ENCODE measurements around the gene SEPTIN10. TPM values are rescaled to one million over a fixed set of nuclear protein-coding genes. Genes with fewer than 3 reads are reported as not detected.

SEPTIN10 gene
- total RNA-seq, 1 experiment from 2014 or later, result 112 TPM

DNA sequence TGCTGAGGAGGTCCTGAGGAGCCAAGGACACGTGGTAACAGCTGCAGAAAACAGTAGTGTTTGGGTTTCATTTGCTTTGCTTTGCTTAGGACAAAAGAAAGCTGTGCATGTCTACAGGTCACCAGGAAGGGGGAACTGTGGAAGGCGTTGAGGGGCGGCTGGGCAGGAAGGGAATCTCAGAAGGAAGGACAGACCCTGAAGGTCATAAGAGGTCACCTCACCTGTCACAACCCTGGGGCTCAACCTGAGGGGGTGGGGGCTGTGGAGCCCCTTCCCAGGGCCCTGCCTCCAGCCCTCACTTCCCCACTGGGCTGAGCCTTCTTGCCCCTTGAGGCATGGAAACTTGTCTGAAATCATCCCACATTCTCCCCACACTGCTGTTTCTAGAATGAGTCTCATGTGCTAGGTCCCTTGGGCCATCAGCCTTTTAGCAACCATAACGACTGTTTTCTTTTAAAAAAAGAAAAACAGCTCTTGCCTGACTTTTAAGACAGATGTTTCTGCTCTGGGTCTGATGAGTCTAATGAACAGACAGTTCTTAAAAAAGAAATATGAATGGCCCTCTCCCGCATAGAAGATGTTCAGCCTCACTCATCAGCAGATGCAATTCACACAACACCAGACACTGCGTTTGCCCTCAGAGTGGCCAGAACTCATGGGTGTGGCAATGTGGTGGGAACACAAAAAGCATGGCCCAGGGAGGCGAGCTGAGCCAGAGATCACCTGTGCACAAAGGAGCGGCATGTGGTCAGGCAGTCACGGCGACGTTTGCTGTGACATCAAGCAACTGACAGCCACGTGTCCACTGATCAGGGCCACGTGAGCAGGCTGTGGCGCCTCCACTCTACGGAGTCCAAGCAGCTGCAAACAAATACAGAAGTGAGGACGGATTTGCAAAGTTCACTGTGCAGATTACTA is 84.0 kb downstream of the SEPTIN10 start:
- Histone ChIP-seq H3F3A (ENCODE audit: insufficient read depth, low read depth) (no peaks in the 10 kb centered on the region), H3K9me3 (ENCODE audit: insufficient read depth, low read depth) (no peaks in the 10 kb centered on the region; the same call in 1 of the 2 replicates), H3K79me2 (ENCODE audit: low read depth) (no peaks in the 10 kb centered on the region), H3K4me3 (no peak overlapping the region), H4K20me1 (ENCODE audit: insufficient read depth) (no peaks in the 10 kb centered on the region), H3K27me3 (ENCODE audit: insufficient read depth, low read depth) (no peaks in the 10 kb centered on the region), H3K36me3 (ENCODE audit: low read depth) (no peaks in the 10 kb centered on the region), H3K9me2 (ENCODE audit: insufficient read depth) (no peaks in the 10 kb centered on the region), H2AFZ (no peak overlapping the region), H3K4me2 (no peak overlapping the region), H3K27ac (no peak overlapping the region), H3K4me1 (replicated peaks; ENCODE audit: insufficient read depth) (no peaks in the 10 kb centered on the region)
- intact Hi-C loops (cut with micrococcal nuclease; ENCODE audit: unreplicated experiment), result no loop called here
- no TSS peak for BruUV-seq (replicated peaks)
- POLR2A ChIA-PET (ENCODE audit: unreplicated experiment), result no interaction called here
- CTCF ChIA-PET, result no interaction called here
- TF ChIP-seq EZH2 (IDR thresholded peaks at IDR 0.05; ENCODE audit: low read depth), result no peak
- TF ChIP-seq, protein P1, sequence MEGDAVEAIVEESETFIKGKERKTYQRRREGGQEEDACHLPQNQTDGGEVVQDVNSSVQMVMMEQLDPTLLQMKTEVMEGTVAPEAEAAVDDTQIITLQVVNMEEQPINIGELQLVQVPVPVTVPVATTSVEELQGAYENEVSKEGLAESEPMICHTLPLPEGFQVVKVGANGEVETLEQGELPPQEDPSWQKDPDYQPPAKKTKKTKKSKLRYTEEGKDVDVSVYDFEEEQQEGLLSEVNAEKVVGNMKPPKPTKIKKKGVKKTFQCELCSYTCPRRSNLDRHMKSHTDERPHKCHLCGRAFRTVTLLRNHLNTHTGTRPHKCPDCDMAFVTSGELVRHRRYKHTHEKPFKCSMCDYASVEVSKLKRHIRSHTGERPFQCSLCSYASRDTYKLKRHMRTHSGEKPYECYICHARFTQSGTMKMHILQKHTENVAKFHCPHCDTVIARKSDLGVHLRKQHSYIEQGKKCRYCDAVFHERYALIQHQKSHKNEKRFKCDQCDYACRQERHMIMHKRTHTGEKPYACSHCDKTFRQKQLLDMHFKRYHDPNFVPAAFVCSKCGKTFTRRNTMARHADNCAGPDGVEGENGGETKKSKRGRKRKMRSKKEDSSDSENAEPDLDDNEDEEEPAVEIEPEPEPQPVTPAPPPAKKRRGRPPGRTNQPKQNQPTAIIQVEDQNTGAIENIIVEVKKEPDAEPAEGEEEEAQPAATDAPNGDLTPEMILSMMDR (conservative IDR thresholded peaks at IDR 0.05), result no peak
- no peak for DNase-seq

- no peaks in the 10 kb centered on the region for H3K79me2 ChIP-seq (ENCODE audit: low read depth)
- H3K9me3 ChIP-seq (ENCODE audit: insufficient read depth, low read depth), result no peaks in the 10 kb centered on the region
- no TSS peak for BruUV-seq (replicated peaks)
- H3K27me3 ChIP-seq (ENCODE audit: insufficient read depth, low read depth), result no peaks in the 10 kb centered on the region
- H3K9me2 ChIP-seq (ENCODE audit: insufficient read depth), result no peaks in the 10 kb centered on the region
- no peaks in the 10 kb centered on the region for H4K20me1 ChIP-seq (ENCODE audit: insufficient read depth)
- H3K4me2 ChIP-seq, result no peak overlapping the region
- POLR2A ChIA-PET (ENCODE audit: unreplicated experiment), result no interaction called here
- H3K36me3 ChIP-seq (ENCODE audit: low read depth), result no peaks in the 10 kb centered on the region
- intact Hi-C loops (cut with micrococcal nuclease; ENCODE audit: unreplicated experiment), result no loop called here
- no peak for DNase-seq
- CTCF ChIA-PET, result no interaction called here
- H3F3A ChIP-seq (ENCODE audit: insufficient read depth, low read depth), result no peaks in the 10 kb centered on the region
- H3K4me3 ChIP-seq, result no peak overlapping the region
- H3K27ac ChIP-seq, result no peak overlapping the region
- no peaks in the 10 kb centered on the region for H3K4me1 ChIP-seq (replicated peaks; ENCODE audit: insufficient read depth)
- H2AFZ ChIP-seq, result no peak overlapping the region
- TF ChIP-seq, protein P1 (conservative IDR thresholded peaks at IDR 0.05), result no peak
- no peak for TF ChIP-seq EZH2 (IDR thresholded peaks at IDR 0.05; ENCODE audit: low read depth)
These were observed 84.8 kb downstream of the SEPTIN10 start for GRCh38 chr2:109528811-109529501.

- CTCF ChIA-PET, result interaction anchor here (0.7 kb wide), 1 partner anchor 642 kb away, joined by 3 read pairs; no protein-coding TSS in a partner anchor
These were observed 85.7 kb downstream of the SEPTIN10 start for GRCh38 chr2:109527846-109528705.

More at GRCh38 chr2:109527846-109528705, 85.7 kb downstream of the SEPTIN10 start:
- BruUV-seq (replicated peaks), result no TSS peak
- H3K36me3 ChIP-seq (ENCODE audit: low read depth), result no peaks in the 10 kb centered on the region
- no peaks in the 10 kb centered on the region for H3K79me2 ChIP-seq (ENCODE audit: low read depth)
- H3K27me3 ChIP-seq (ENCODE audit: insufficient read depth, low read depth), result no peaks in the 10 kb centered on the region
- H3K27ac ChIP-seq, result no peak overlapping the region
- no peaks in the 10 kb centered on the region for H3F3A ChIP-seq (ENCODE audit: insufficient read depth, low read depth)
- intact Hi-C loops (cut with micrococcal nuclease; ENCODE audit: unreplicated experiment), result no loop called here
- H4K20me1 ChIP-seq (ENCODE audit: insufficient read depth), result no peaks in the 10 kb centered on the region
- H2AFZ ChIP-seq, result no peak overlapping the region
- TF ChIP-seq, protein P1 (conservative IDR thresholded peaks at IDR 0.05), result no peak
- TF ChIP-seq EZH2 (IDR thresholded peaks at IDR 0.05; ENCODE audit: low read depth), result no peak
- H3K9me2 ChIP-seq (ENCODE audit: insufficient read depth), result no peaks in the 10 kb centered on the region
- no peak overlapping the region for H3K4me3 ChIP-seq
- no peak overlapping the region for H3K4me2 ChIP-seq
- DNase-seq, result no peak
- POLR2A ChIA-PET (ENCODE audit: unreplicated experiment), result no interaction called here
- H3K4me1 ChIP-seq (replicated peaks; ENCODE audit: insufficient read depth), result no peaks in the 10 kb centered on the region
- H3K9me3 ChIP-seq (ENCODE audit: insufficient read depth, low read depth), result no peaks in the 10 kb centered on the region
